Measurements from ENCODE around the gene MAMDC4.

DNA sequence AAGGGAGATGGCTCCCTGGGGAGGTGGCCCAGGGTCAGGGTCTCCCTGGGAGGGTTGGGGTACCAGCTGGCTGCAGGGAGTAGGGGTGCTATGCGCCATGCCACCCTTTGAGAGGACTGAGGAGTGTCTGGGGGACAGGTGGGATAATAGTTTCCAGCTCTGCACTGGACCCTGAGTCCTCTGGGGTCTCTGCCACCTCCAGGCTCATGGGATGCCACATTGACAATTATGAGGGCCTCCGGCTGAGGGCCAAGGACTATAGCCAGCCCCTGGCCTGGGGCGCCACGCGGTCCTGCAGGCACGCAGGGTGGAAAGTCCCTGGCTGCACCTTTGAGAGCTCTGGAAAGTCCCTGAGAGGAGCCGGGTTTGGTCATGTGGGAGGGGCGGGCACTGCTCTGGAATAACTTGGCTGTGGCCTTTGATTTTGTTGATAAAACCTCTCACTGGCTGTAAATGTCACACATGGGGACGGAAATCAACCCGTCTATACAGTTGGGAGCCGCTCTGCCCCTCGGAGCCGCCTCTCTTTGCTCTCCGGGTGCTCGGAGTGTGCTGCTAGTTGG, 50.2 kb downstream of the MAMDC4 start:
- TF ChIP-seq, protein P1, sequence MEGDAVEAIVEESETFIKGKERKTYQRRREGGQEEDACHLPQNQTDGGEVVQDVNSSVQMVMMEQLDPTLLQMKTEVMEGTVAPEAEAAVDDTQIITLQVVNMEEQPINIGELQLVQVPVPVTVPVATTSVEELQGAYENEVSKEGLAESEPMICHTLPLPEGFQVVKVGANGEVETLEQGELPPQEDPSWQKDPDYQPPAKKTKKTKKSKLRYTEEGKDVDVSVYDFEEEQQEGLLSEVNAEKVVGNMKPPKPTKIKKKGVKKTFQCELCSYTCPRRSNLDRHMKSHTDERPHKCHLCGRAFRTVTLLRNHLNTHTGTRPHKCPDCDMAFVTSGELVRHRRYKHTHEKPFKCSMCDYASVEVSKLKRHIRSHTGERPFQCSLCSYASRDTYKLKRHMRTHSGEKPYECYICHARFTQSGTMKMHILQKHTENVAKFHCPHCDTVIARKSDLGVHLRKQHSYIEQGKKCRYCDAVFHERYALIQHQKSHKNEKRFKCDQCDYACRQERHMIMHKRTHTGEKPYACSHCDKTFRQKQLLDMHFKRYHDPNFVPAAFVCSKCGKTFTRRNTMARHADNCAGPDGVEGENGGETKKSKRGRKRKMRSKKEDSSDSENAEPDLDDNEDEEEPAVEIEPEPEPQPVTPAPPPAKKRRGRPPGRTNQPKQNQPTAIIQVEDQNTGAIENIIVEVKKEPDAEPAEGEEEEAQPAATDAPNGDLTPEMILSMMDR (IDR thresholded peaks at IDR 0.05), result no peak
- TF ChIP-seq POLR2AphosphoS5 (IDR thresholded peaks at IDR 0.05), result peak; percentile 8

Data from gastroesophageal sphincter (tissue), 3 donors.